GM04504 (cell line): Measurements from ENCODE around the gene GOLGA6L9.
A peak's percentile ranks its signal among the peaks of the same experiment; 100 is the strongest.
"Not testable (repeated sequence)": the region's sequence is repeated elsewhere in the genome, so short reads cannot be mapped to it uniquely, and the experiment has no call there.

Source experiments
- DNase-seq: peaks from one replicate; pipeline ENCODE4 v3.0.0-alpha.2; 2012; ENCODE audit warnings: low read depth

The GOLGA6L9 gene, protein sequence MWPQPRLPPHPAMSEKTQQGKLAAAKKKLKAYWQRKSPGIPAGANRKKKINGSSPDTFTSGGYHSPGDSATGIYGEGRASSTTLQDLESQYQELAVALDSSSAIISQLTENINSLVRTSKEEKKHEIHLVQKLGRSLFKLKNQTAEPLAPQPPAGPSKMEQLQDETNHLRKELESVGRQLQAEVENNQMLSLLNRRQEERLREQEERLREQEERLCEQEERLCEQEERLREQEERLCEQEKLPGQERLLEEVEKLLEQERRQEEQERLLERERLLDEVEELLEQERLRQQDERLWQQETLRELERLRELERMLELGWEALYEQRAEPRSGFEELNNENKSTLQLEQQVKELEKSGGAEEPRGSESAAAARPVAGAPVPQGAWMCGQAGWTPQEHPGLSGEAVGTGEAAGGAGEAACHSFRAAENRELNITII

DNA sequence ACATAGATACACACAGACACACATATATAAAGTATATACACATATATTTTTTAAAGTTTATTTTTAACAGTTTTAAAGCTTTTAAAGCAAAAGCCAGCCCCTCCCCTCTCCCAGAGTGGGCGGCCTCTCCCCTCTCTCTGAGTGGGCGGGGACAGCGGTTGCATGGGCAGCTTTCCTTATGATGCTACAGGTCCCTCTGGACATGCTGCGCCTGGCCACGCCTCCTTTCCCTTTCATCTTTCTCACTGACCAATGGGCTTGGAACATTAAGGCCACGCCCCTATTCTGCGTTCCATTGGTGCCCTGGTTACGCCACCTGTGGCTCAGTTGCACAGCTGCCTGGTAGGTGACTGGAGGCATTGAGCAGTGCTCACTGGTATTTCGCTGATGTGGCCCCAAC, at the start of gene GOLGA6L9:
GOLGA6L9 (plus strand) TSS at position 124 of the 400 bp plus-strand sequence; CDS start at position 388, 264 bp downstream.
- DNase-seq = not testable (repeated sequence)

DNA sequence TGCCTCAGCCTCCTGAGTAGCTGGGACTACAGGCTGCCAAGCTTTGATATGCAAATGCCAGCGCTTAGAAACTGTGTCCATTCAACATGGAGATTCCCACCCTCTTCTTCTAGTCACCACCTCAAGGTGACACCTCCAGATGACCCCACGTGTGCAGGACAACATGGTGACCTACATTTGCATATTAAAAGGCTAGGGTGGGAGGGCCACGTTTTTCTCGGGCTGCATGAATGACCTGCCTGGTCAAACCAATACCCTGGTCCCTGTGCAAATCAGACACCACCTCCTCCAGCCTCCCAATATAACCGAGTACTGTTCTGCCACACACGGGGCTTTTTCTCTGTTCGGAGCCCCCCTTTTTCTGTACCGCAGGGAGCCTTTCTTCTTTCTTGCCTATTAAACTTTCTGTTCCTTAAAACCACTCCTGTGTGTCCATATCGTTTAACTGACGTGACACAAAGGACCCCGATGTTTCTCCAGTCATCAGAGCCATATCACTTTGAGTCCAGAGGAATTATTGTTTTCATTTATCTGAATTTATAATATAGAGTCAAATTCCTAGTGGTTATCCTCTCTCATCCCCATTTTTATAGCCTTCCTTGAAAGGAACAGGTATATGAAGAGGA, 48.2 kb upstream of the GOLGA6L9 start:
- DNase-seq = not testable (repeated sequence)

DNA sequence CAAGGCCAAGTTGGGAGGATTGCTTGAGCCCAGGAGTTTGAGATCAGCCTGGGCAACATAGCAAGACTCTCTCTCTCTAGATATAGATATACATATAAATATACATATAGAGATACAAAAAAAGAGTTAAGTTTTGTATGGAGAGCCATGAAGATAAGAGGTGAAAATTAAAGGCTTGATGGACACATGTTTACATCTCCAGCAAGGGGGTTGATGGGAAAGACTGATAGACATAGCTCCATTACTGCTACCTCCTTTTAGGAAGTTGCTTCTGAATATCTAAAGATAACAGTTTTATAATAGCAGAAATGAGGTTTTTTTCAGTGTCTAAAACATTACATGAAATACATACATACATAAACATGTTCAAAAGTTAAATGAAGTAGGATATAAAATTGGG, 42.4 kb upstream of the GOLGA6L9 start:
- not testable (repeated sequence) for DNase-seq

DNA sequence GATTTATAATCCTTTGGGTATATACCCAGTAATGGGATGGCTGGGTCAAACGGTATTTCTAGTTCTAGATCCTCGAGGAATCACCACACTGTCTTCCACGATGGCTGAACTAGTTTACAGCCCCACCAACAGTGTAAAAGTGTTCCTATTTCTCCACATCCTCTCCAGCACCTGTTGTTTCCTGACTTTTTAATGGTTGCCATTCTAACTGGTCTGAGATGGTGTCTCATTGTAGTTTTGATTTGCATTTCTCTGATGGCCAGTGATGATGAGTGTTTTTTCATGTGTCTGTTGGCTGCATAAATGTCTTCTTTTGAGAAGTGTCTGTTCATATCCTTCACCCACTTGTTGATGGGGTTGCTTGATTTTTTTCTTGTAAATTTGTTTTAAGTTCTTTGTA, 39.5 kb upstream of the GOLGA6L9 start:
- not testable (repeated sequence) for DNase-seq

DNA sequence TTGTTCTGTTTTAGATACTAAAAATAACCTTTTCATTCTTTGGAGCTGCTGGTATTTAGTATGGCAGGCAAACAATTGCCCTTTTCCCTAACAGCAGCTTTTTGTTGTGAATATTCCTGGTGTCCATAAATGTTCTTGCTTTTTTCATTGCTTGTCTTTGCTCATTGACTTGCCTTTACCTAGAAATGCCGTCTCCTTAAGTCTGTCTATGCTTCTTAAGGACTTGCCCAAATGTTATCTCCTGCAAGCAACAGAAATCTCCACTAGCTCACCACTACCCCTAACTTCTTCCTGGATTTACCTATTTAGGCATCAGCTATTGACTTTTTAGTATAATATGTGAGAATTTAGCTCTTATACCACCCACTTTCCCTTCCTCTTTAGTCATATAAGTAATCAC, 37.5 kb upstream of the GOLGA6L9 start:
- not testable (repeated sequence) for DNase-seq

DNA sequence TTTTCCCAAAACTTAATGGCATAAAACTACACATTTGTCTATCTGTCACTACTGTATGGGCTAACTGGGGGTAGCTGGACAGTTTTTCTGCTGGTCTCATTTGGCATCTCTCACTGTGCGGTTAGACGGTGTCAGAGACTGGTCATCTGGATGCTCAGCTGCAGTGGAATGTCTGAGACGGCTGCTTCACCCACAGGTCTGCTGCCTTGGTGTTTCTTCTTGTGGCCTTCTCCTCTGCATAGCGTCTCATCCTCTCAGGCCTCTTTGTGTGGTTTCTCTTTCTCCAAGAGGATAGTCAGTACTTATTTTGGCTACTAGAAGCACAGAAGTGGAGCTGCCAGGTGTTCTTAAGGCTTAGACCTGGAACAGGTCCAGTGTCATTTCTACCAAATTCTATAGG, 35.9 kb upstream of the GOLGA6L9 start:
- peak; percentile 29 for DNase-seq

DNA sequence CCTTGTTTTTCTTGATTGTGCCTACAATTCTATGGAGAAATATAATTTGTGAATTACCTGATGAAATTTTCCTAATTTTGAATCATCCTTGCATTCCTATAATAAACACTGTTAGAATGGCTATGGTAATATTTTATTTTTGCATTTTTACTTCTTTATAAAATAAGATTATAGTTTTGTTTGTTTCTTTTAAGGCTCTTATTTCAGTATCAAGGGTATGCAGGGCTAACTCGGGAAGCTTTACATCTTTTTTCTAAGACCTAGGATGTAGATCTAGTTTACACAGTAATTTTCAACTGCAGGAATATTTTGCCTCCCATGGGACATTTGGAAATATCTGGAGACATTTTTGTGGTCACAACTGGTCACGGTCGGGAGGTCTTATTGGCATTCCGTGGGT, 33.8 kb upstream of the GOLGA6L9 start:
- DNase-seq = not testable (repeated sequence)

DNA sequence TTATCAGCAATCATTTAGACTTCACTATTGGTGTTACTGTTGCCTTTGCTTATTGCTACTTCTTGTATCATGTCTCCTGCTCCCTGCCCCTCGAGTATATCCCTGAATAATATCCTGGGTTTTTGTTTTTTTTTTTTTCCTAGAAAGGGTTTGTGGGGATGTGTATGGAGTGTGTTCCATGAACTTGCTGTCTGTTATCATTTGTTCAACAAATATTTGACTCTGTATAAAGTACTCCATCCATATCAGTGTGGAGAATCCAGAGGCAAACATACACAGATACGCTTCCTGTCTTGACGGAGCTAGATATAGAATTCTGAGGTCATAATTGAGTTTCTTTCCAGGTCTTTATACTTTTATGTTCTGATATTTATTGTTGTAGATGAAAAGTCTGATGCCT, 31.8 kb upstream of the GOLGA6L9 start:
- no peak for DNase-seq

DNA sequence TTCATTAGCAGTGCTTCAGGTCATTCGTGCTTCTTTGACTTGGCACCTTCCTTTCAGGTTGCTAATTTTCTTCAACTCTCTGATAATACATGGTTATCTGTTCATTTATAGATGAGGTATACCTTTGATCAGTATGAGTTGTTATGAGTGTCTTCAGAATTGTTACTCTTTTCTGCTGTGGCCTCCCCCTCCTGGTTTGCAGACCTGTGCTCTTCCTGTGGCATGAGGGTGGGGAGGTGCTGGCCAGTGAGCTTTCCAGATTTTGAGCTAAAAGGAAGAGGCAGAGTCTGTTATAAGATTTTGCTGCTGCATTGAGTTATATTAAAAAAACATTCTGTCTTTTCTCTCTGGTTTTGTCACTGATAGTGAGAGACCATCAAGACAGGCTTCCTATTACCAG, 30.8 kb upstream of the GOLGA6L9 start:
- no peak for DNase-seq

DNA sequence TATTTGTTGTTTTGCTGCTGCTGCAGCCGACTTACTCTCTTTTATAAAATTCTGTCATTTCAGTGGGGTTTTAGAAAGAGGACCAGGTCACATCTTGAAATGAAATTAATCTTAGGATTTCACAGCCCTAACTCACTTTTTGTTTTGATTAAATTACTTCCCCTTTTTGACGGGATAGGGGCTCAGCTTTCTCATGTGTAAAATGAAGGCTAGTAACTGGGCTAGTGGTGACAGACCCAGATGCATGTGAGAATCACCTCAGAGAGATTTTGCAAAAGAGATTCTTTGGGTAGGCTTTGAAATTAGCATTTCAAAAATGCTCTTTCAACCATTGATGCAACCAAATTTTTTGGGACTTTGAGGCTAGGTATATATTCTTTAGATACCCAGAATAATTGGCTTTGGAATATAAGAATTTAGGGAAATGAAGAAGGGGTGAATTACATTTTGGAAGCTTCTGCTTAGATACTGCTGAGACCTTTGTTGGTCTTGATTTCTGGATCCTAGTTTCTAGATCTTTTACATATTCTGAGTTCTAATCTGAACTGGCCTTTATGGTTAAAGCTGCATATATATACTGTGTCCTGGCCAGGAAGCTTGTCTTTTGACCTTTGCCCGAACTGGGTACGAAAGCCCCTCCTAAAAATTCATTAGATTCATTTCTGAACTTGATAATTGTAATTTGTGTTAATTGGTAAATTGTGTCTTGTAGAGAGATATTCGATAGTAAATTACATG, 30.1 kb upstream of the GOLGA6L9 start:
- DNase-seq = not testable (repeated sequence)

DNA sequence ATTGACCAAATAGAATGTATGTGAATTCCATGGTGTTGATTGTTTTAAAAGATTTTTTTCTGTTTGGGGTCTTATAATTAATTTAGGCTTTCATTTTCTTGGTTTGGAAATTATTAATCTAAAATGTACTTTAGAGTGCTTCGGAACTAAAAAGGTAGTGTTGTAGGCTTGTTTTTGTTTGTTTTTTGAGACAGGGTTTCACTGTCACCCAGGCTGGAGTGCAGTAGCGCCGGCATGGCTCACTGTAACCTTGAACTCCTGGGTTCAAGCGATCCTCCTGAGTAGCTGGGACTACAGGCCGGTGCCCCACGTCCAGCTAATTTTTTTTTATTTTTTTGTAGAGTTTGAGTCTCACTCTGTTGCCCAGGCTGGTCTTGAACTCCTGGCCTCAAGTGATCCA, 27.7 kb upstream of the GOLGA6L9 start:
- DNase-seq = not testable (repeated sequence)

DNA sequence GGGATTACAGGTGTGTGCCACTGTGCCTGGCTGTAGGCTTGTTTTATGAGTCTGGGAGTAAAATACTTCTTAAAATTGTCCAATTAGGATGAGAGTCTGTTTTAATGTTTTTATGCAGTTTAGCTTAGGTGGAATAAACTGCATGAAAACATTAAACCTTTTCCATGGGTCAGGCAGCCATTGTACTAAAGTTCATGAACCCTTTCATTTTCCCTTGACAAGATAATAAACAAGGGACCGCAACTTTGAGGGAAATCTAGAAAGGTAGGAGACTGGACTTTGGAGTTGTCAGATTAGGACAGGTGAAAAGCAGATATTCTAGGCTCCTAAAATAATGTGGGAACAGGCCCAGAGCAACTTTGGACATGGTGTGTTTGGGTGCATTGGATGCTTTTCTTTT, 27.3 kb upstream of the GOLGA6L9 start:
- not testable (repeated sequence) for DNase-seq

DNA sequence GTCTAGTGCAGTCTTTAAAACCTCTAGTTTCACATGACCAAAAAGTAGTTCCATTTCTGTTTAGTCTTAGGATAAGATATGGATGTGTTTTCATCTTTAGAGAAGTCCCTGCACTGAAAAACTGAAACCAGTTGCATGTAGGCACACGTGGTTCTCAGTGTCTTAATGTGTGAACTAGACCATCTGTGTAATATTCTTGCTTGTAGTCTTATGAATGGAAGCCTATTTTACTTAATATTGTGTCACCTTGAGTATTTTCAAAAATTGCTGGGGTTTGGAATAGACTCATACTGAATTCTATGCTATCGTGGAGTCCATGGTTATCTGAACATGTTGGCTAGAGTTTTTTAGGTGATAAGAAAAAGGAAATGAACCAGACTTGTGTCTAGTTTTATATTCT, 23.4 kb upstream of the GOLGA6L9 start:
- not testable (repeated sequence) for DNase-seq

DNA sequence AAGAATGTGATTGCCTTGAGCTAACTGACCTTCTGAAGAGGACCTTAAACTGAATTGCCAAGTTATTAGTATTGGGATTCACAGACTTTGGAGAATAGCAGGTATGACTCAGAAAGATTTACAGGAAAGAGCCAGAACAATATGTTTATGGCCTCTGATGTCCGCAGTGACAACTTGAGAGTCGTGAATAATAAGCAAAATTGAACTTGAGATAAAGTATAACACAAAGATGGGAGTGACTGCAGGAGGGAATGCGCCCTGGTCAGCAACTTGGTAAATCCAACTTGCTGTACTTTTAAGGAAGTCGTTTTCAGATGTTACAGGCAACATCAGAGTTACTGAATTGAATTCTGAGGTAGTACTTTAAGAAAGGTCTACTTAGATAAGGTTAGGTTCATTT, 19.3 kb upstream of the GOLGA6L9 start:
- not testable (repeated sequence) for DNase-seq

DNA sequence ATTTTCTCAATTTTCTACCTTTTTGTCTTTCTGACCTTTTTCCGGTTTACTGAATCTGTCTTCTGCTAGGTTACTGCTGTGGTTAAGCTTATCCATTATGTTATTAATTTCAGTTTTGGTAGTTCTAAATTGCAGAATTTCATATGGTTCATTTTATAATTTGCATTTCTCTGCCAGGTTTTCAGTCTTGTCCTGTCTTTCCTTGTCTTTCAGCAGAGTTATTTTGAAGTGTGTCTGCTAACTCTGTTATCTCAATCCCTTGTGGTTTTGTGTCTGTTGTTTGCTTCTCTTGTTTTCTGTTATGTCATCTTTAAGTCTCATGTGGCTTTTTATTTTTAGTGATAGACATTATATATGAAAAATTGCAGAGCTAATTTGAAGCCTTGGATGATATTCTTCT, 18.0 kb upstream of the GOLGA6L9 start:
- DNase-seq = not testable (repeated sequence)

DNA sequence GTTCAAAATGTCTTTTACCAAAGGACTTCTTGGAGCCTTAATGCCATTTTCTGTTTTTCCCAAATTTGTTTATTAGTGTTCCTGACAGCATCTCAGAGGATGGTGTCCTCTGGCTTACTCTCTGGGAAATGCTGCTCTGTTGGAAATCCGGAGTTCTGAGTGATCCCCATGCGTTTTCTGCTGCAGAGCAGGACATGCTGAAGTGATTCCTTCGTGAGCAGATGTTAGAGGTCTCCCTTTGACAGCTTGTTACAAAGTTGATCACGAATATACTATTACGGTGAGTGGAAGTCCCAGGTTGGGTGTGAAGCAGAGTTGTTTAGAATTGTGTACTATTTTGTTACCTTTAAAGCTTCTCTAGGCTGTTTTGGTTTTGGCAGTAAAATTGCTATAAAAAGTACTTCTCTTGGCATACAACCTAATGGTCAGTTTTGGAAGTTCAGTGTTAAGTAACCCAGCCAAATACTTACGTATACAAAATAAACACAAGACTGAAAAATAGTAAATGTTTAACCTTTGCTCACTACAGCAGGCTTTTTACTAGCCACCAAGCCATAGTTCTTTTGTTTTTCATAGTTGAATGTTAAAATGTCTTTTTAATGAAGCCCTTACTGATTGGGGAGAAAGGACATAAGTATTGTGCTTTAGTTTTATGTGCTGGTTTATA, 15.0 kb upstream of the GOLGA6L9 start:
- DNase-seq = not testable (repeated sequence)

DNA sequence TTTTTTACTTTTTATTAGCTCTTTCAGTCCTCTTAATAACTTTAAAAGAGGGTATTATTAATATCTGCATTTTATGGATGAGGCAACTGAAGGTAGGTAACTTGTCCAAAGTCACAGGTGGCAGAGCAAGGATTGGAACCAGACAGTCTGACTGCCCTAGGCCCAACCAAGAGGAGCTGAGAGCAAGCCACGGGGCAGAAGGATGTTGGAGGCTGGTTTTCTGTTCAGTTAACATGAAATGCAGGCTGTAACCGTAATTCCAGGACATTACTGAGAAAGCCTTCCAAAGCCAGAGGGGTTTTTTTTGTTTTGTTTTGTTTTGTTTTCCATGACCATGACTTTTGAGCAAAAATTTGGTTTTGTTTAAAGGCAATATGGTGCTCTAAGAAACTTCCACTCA, 9.1 kb upstream of the GOLGA6L9 start:
- not testable (repeated sequence) for DNase-seq

DNA sequence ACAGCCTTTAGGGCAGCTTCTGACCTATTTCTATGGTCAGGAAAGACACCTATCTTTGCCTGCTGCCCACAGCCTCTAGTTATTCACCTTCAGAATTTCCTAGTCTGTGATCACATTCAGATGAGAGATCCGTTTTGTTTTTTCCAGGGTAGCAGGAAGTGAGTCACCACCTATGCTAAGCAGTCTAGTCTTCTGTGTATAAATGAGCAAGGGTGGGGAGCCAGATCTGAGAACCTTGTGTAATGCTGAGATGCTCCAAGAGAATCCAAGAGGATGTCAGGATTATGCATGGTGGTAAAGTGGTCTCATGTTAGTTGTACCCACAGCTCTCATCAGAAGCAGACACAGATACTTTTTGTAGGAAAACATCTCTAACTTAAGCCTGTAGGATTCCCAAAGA, 8.7 kb upstream of the GOLGA6L9 start:
- not testable (repeated sequence) for DNase-seq

DNA sequence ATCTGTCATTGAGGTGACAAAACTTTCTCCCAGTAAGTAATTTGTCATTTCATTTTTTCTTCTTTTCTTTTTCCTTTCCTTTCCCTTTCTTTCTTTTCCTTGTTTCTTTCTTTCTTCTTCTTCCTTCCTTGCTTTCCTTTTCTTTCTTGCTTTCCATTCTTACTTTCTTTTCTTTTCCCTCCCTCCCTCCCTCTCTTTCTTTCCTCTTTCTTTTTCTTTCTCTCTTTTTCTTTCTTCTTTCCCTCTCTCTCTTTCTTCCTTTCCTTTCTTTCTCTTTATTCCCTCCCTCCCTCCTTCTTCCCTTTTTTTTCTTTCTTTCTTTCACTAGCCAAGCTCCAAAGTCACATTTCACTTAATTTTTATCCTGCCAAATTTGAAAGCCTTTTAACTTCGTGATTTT, 2.5 kb upstream of the GOLGA6L9 start:
- DNase-seq = not testable (repeated sequence)

DNA sequence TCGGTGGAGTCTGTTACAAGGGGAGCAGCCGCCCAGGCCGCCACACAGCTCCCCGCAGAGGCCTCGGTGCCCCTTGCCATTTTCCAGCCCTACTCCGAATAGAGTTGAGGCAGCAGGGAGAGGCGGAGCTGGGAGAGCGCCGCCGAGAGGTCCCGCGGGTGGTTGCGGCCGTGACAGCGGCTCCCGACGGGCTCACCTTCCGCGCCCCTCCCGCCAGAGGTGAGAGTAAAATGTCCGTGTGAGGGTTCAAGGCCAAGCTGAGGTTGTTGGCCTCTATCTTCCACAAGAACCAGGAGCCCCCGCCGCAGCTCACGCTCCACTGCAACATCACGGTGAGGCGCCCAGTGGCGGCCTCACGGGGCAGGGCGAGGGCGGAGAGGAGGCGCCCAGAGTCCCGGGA, 15.8 kb downstream of the GOLGA6L9 start:
- DNase-seq = not testable (repeated sequence)

DNA sequence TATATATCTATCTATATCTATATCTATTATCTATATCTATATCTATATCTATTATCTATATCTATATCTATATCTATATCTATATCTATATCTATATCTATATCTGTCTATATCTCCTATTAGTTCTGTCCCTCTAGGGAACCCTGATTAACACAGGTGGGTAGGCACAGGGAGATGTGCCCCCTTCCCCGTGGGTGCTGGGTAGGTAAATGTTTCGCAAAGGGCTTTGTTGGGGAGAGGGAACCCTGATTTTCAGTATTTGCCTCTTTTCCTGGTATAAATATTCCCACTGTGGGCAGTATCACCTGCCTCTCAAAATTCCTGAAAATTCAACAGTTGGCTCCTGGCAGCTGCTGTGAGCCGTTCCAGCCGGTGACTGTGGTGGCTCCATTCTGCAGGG, 27.7 kb downstream of the GOLGA6L9 start:
- DNase-seq = not testable (repeated sequence)

DNA sequence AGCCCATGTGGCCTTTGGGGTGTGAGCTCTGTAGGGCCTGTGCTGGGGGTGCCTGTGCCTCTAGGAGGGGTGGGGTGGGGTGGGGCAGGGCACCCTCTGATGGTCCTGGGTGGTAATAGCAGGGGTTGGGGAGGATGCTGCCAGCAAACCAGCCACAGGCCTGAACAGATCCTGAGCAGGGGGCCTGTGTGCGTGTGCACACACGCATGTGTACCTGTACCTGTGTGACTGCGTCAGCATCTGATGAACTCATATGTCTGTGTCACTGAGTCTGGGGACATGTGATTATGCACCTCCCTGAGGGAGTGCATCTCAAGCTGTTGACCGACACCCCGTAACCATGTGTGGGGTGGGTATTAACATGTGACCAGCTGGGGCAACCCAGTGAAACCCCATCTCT, 36.0 kb downstream of the GOLGA6L9 start:
- DNase-seq = not testable (repeated sequence)
